ENCODE results near the gene C1orf159.
"Not testable (repeated sequence)": the region's sequence is repeated elsewhere in the genome, so short reads cannot be mapped to it uniquely, and the experiment has no call there.

Gene C1orf159

GRCh38 chr1:1063945-1064831 lies 51.7 kb downstream of the C1orf159 start:
- no peak for FAIRE-seq

- no peak for FAIRE-seq
Measured at GRCh38 chr1:1063261-1063944, 52.5 kb downstream of the C1orf159 start.

DNA sequence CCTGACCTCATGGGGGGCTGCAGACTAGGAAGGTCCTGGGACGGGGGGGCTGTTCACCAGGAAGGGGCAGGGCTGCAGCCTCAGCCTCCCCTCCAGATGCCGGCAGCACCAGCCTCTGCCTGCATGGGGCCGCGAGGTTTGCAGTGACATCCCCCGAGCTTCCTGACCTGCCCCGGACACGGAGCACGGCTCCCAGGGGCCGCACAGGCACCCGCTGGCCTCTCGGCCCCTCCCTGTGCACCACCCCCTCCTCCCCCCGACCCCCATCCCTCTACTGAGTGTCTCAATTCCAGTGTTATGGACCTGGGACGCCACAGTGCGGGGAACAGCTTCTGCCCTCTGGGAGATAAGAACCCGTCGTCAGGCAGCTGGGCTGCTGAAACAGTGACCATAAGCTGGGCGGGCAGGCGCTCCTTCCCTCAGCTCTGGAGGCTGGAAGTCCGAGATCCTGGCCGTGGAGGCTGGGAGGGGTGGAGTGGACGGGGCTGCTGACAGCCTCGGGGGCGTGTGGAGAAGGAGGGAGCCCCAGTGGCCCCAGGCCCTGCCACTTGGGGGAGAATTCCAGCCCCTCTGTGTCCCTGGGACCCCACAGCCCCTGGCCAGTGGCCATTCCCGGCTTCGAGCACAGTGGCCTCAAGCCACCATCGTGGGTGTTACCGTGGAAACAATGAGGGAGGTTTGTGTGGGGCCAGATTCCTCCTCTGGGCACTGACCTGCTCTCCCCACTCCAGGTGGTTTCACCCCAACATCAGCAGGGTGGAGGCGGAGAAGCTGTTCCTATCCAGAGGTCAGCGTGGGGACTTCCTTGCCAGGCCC lies 53.3 kb downstream of the C1orf159 start:
- no peak for FAIRE-seq

DNA sequence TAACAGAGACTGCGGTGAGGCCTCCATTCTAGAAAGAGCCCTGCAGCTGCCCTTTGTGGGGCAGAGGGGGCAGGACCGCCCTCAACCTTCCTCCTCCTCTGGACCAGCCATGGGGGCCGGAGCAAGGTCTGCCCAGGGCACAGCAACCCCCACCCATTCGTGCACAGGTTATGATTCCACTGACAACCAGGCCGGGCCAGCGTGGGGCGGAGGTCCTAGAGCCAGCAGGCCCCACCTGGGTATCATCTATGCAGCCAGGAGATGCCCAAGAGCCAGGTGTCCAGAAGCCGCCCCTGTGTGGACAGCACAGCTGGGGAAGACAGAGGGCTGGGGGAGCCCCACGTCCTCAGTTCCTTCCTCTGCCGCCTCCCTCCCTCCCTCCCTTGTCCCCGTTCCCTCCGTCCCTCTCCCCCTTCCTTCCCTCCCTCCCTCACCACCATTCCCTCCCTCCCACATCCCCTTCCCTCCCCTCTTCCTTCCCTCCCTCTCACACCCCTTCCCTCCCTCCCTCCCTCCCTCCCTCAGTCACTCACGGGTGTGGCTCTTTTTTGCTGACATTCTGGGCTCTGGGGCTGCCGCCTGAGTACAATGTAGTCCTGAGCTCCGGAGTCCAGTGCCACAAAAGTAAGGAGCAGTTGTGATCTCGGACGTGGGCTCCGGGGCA lies 54.1 kb downstream of the C1orf159 start:
- no peak for FAIRE-seq

DNA sequence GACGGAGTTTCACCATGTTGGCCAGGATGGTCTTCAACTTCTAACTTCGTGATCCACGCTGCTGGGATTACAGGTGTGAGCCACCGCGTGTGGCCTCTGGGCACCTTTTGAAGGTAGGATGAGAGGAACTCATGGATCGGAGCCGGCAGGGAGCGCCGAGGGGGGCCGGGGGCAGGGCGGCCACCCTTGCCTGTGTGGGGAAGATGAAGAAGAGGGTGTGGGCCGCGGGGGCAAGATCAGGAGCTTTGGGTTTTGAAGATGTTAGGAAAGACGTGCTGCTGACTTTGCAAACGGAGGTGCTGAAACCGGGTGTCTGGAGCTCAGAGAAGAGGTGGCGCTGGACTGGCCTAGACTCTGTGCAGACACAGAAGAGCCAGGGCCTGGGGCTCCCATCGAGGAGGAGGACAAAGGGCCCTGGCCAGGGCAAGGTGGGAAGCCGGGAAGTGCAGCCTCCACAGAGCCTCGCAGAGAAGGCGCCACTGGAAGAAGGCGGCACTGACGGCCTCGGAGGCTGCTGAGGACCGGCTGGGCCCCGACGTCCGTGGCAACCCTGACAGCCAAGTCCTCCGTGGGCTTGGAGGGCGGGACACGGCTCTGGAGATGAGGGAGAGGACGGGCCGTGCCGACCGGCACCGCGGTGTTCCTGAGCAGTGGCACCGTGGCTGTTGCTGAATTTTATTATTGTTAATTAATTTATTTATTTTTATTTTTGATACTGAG lies 55.4 kb downstream of the C1orf159 start:
- no peak for FAIRE-seq

DNA sequence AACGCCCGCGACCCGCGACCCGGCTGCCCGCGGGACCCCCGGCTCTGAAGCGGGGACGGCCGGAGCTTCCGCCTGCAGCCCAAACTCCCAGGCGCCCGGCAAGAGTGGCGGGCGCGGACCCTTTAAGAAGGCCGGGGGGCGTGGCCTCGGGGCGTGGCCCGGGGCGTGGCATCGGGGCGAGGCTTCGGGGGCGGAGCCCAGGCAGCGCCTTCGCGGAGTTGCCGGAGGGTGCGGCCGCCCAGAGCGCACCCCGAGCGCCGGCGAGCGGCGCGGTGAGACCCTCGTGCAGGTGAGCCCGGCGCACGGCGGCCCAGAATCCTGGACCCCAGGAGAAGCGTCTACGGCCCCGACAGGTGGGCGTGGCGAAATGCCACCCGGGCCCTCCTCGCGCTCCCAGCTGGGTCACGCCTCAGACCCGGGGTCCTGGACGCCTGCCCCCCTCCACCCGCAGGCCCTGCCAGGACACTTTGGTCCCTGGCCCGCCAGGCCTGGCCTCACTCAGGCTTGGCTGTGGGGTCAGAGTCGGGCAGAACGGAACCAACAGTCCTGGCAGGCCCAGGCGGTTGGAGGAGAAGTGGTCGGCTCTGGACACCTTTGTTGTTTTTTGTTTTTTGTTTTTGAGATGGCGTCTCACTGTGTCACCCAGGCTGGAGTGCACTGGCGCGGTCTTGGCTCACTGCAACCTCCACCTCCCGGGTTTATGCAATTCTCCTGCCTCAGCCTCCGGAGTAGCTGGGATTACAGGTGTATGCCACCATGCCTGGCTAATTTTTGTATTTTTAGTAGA lies 56.2 kb downstream of the C1orf159 start:
- FAIRE-seq, result no peak

DNA sequence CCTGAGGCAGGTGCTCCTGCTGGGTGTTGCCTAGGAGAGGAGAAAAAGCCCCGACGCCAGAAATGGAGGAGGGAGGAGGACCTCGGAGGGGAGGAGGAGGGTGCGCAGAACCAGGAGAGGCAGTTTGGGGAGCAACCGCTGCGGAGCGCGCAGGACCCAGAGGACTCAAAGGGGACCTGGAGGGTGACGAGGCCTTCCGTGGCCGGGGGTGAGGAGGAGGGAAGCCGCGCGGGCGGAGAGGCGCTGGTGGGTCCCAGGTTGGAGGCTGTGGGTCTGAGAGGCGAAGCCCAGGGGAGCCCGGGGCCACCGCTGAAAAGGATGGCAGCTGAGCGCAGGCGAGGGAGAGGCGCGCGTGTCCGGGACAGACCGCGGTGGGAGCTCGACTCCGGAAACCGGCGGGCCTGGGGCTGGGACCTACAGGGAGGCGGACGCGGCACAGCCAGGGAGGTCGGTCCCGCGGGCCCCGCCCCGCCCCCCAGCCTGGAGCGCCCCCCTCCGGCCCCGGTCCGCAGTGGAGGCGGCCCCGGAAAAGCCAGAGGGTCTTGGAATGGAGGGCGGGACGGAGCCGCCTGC lies 56.9 kb downstream of the C1orf159 start:
- FAIRE-seq, result no peak

- no peak for FAIRE-seq
Measured at GRCh38 chr1:1058088-1058905, 57.6 kb downstream of the C1orf159 start.

DNA sequence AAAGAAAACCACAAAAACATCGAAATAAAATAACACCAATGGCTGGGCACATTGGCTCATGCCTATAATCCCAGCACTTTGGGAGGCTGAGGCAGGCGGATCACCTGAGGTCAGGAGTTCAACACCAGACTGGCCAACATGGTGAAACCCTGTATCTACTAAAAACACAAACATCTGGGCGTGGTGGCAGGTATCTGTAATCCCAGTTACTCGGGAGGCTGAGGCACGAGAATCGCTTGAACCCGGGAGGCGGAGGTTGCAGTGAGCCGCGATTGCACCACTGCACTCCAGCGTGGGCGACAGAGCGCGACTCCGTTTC lies 58.2 kb downstream of the C1orf159 start:
- FAIRE-seq, result not testable (repeated sequence)

DNA sequence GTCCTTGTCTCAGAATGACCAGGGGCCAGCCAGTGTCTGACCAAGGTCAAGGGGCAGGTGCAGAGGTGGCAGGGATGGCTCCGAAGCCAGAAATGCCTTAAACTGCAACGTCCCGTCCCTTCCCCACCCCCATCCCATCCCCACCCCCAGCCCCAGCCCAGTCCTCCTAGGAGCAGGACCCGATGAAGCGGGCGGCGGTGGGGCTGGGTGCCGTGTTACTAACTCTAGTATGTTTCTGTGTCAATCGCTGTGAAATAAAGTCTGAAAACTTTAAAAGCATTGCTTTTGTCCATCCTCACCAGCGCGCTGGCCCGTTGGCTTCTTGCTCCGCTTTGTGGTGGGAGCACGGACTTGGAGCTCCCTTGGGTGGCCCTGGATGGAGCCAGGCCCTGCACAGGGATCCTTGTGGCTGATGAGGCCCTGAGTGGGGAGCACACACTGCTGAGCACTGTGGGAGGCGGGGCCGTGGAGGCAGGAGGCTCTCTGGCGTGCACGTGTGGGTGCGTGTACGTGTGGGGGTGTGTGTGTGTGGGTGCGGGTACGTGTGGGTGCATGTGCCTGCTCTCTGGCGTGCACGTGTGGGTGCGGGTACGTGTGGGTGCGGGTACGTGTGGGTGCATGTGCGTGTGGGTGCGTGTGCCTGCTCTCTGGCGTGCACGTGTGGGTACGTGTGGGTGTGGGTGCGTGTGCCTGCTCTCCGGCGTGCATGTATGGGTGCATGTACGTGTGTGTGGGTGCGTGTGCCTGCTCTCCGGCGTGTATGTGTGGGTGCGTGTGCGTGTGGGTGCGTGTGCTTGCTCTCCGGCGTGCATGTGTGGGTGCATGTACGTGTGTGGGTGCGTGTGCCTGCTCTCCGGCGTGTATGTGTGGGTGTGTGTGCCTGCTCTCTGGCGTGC lies 59.8 kb downstream of the C1orf159 start:
- no peak for FAIRE-seq

DNA sequence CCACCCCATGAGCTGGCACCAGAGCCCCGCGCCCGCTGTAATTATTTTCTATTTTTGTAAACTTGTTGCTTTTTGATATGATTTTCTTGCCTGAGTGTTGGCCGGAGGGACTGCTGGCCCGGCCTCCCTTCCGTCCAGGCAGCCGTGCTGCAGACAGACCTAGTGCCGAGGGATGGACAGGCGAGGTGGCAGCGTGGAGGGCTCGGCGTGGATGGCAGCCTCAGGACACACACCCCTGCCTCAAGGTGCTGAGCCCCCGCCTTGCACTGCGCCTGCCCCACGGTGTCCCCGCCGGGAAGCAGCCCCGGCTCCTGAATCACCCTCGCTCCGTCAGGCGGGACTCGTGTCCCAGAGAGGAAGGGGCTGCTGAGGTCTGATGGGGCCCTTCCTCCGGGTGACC lies 60.9 kb downstream of the C1orf159 start:
- no peak for FAIRE-seq

- no peak for FAIRE-seq
Measured at GRCh38 chr1:1054099-1054700, 61.7 kb downstream of the C1orf159 start.

- no peak for FAIRE-seq
Measured at GRCh38 chr1:1053682-1054081, 62.2 kb downstream of the C1orf159 start.

GRCh38 chr1:1053022-1053421 lies 62.9 kb downstream of the C1orf159 start:
- no peak for FAIRE-seq

DNA sequence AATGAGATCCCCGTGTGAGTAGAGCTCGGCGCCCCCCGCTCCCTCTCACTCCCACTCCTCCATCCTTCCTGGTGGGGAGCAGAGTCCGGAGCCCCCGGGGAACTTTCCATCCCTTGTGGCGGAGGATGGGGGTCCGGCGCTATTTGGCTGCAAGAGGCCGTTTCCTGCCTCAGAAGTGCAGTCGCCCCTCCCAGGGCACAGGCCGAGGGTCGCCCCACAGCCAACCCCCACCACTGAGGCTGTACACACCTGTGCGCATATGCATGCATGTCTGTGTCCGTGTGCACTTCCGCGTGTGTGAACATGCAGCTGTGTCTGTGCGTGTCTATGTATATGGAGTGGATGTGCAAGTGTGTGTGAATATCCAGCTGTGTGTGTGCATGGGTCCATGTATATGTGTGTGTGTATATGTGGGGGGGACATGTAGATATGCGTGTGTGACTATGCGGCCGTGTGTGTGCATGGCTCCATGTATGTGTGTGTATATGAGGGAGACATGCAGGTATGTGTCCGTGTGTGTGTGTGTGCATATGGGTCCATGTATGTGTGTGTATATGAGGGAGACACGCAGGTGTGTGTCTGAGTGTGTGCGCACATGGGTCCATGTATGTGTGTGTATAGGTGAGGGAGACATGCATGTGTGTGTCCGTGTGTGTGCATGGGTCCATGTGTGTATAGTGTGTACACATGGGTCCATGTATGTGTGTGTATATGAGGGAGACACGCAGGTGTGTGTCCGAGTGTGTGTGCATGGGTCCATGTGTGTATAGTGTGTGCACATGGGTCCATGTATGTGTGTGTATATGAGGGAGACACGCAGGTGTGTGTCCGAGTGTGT lies 63.7 kb downstream of the C1orf159 start:
- no peak for FAIRE-seq

DNA sequence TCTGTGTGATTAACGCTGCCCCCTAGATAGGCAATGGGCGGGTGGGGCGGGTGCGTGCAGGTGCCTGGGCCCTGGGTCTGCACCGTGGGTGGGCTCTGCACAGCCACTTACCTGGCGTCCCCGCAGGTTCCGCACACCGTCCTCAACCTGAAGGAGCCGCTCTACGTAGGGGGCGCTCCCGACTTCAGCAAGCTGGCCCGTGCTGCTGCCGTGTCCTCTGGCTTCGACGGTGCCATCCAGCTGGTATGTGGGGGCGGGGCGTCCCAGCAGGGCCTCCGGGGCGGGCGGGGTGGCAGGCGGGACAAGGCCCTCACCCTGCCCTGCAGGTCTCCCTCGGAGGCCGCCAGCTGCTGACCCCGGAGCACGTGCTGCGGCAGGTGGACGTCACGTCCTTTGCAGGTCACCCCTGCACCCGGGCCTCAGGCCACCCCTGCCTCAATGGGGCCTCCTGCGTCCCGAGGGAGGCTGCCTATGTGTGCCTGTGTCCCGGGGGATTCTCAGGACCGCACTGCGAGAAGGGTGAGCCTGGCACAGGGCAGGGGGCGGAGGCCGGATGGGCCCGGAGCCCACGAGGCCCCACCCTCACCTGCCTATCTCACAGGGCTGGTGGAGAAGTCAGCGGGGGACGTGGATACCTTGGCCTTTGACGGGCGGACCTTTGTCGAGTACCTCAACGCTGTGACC lies 64.6 kb downstream of the C1orf159 start:
- FAIRE-seq, result no peak

- no peak for FAIRE-seq
Measured at GRCh38 chr1:1050577-1051052, 65.3 kb downstream of the C1orf159 start.
